Panc1 (cell line): Measurements from ENCODE around the gene ATP8B1. TPM values are rescaled to one million over a fixed set of nuclear protein-coding genes. Genes with fewer than 3 reads are reported as not detected.

ENCODE experiments used
- ATAC-seq: fragments of 200-7000 bp; cut with Tn5 transposase; 2 replicates; pipeline ENCODE4 v1.9.1; 2020; ENCODE audit warnings: mild to moderate bottlenecking, moderate library complexity
- BruUV-seq: library from RNA; stranded (reverse); fragments of 400-500 nt; replicated peaks from 2 replicates; lab custom pipeline; 2021; lab: Mats Ljungman, UMichigan
- CTCF ChIA-PET: fragments of 300-600 bp; sonication (Branson Sonifier 250); formaldehyde crosslinking; loops from one replicate; lab custom pipeline; 2022; ENCODE audit warnings: antibody characterized with exemption; lab: Charles Lee
- POLR2A ChIA-PET: fragments of 300-600 bp; sonication (Branson Sonifier 250); formaldehyde crosslinking; loops from one replicate; lab custom pipeline; 2022; ENCODE audit warnings: antibody characterized with exemption; lab: Charles Lee
- DNase-seq: peaks from one replicate; pipeline ENCODE4 v3.0.0-alpha.2; 2010; ENCODE audit warnings: low read depth, low spot score
- H3K27ac ChIP-seq: 2 replicates; pipeline ENCODE4 v1.5.1; 2011; ENCODE audit warnings: mild to moderate bottlenecking, low read length, inconsistent platforms
- H3K27me3 ChIP-seq: fragments of 200-500 bp; sonication (Bioruptor generic); 2 replicates; pipeline ENCODE4 v1.6.0; 2014; ENCODE audit warnings: low read length, inconsistent platforms; ENCODE audit not compliant: control insufficient read depth, insufficient read depth
- H3K36me3 ChIP-seq: fragments of 200-500 bp; sonication (Bioruptor generic); 2 replicates; pipeline ENCODE4 v1.5.1; 2014; ENCODE audit warnings: inconsistent platforms, mild to moderate bottlenecking, low read length, moderate library complexity; ENCODE audit not compliant: control insufficient read depth, insufficient read depth
- H3K4me1 ChIP-seq: 2 replicates; pipeline ENCODE4 v1.5.1; 2011; ENCODE audit warnings: inconsistent platforms, mild to moderate bottlenecking, low read length, moderate library complexity; ENCODE audit not compliant: control insufficient read depth, insufficient read depth
- H3K4me3 ChIP-seq, 2 experiments: 2 replicates each; pipeline ENCODE4 v1.5.1; 2011 to 2012; ENCODE audit warnings: low read depth in 2 of 2, low read length in 2 of 2, mild to moderate bottlenecking in 2 of 2, inconsistent platforms in 1 of 2, moderate library complexity in 1 of 2
- H3K9me3 ChIP-seq: fragments of 200-500 bp; sonication (Bioruptor generic); 2 replicates; pipeline ENCODE4 v1.5.1; 2014; ENCODE audit warnings: low read depth, mild to moderate bottlenecking, inconsistent platforms, low read length, moderate library complexity; ENCODE audit not compliant: control insufficient read depth, insufficient read depth
- CTCF ChIP-seq: fragments of 450-650 bp; IDR thresholded peaks from 2 replicates; pipeline ENCODE4 v1.5.1; 2017; ENCODE audit warnings: mild to moderate bottlenecking
- POLR2AphosphoS5 ChIP-seq: IDR thresholded peaks from 2 replicates; pipeline ENCODE4 v1.6.1; 2012; ENCODE audit warnings: mild to moderate bottlenecking, low read depth, low read length, moderate library complexity
- REST ChIP-seq, 2 experiments: IDR thresholded peaks; 2 replicates each; pipeline ENCODE4 v1.6.1; 2011 to 2012; ENCODE audit warnings: low read depth in 2 of 2, control low read depth in 1 of 2, low read length in 1 of 2, mild to moderate bottlenecking in 1 of 2, moderate library complexity in 1 of 2; ENCODE audit not compliant: insufficient read depth in 1 of 2
- SIN3A ChIP-seq: IDR thresholded peaks from 2 replicates; pipeline ENCODE4 v1.6.1; 2012; ENCODE audit warnings: low read depth, mild to moderate bottlenecking, low read length, moderate library complexity, borderline replicate concordance; ENCODE audit not compliant: insufficient read depth
- TCF7L2 ChIP-seq: IDR thresholded peaks from 2 replicates; pipeline ENCODE4 v1.6.1; 2011; ENCODE audit warnings: mild to moderate bottlenecking, low read depth, low read length, inconsistent platforms
- in situ Hi-C: cut with HindIII; loops from 2 replicates; pipeline ENCODE4 v1.10.0; 2016; ENCODE audit warnings: low sequenced_read_pairs, low pct_unique_long_range_greater_than_20kb
- intact Hi-C: fragments of 100-400 bp; cut with micrococcal nuclease; formaldehyde crosslinking; loops from one replicate; pipeline ENCODE4 v1.10.0; 2022; ENCODE audit not compliant: unreplicated experiment
- total RNA-seq: library from RNA; stranded (reverse); gene quantifications from one replicate; pipeline ENCODE4 v1.2.1, GENCODE V29; 2021; ENCODE audit not compliant: unreplicated experiment

The ATP8B1 gene
- total RNA-seq, 1 experiment from 2014 or later: 12.5 TPM

- Histone ChIP-seq H3K4me3 (no peak overlapping the region), H3K36me3 (no peaks in the 10 kb centered on the region), H3K27ac (peak overlapping the region; percentile 75), H3K4me1 (peaks cover 46% of the 10 kb centered on the region), H3K27me3 (no peaks in the 10 kb centered on the region), H3K9me3 (no peaks in the 10 kb centered on the region)
- intact Hi-C loops (no loop called here), in situ Hi-C loops (no loop called here)
- POLR2A ChIA-PET: no interaction called here
- CTCF ChIA-PET: no interaction called here
- BruUV-seq: no TSS peak
- DNase-seq (no peak), ATAC-seq (no peak)
- no peak for TF ChIP-seq POLR2AphosphoS5
- no peak for TF ChIP-seq CTCF
- TF ChIP-seq SIN3A: no peak
- no peak for TF ChIP-seq REST (IDR thresholded peaks at IDR 0.05; ENCODE audit: insufficient read depth in 1 of 2, low read depth in 2 of 2, low read length in 1 of 2)
- TF ChIP-seq TCF7L2: no peak
Measured at GRCh38 chr18:57789759-57790158, 13.4 kb downstream of the ATP8B1 start.

- in situ Hi-C loops (no loop called here), intact Hi-C loops (no loop called here)
- Histone ChIP-seq H3K4me1 (peaks cover 44% of the 10 kb centered on the region), H3K36me3 (no peaks in the 10 kb centered on the region), H3K4me3 (no peak overlapping the region), H3K9me3 (no peaks in the 10 kb centered on the region), H3K27me3 (no peaks in the 10 kb centered on the region), H3K27ac (peak overlapping the region; percentile 75)
- no TSS peak for BruUV-seq
- ATAC-seq (no peak), DNase-seq (no peak)
- ChIA-PET POLR2A (no interaction called here), CTCF (interaction anchor here (0.6 kb wide), 1 partner anchor 320 kb away, joined by 3 read pairs; no protein-coding TSS in a partner anchor)
- TF ChIP-seq POLR2AphosphoS5: no peak
- no peak for TF ChIP-seq REST (IDR thresholded peaks at IDR 0.05; ENCODE audit: insufficient read depth in 1 of 2, low read depth in 2 of 2, low read length in 1 of 2)
- no peak for TF ChIP-seq CTCF
- no peak for TF ChIP-seq SIN3A
- no peak for TF ChIP-seq TCF7L2
Measured at GRCh38 chr18:57789090-57789489, 14.0 kb downstream of the ATP8B1 start.
